Lung (tissue), 12 donors: ENCODE results near the gene ILK. TPM values are rescaled to one million over a fixed set of nuclear protein-coding genes. Genes with fewer than 3 reads are reported as not detected.

Experiments
- ATAC-seq: fragments of 200-7000 bp; cut with Tn5 transposase; one replicate; pipeline ENCODE4 v1.9.1; 2020; ENCODE audit warnings: moderate number of reproducible peaks; ENCODE audit not compliant: insufficient read depth, low FRiP score
- DNase-seq, 3 donors: peaks; one replicate each; pipeline ENCODE4 v3.0.0-alpha.2; 2013 to 2017
- H3K27ac ChIP-seq, 2 donors: one replicate each; pipeline ENCODE4 v1.5.1; 2013; ENCODE audit warnings: mild to moderate bottlenecking in 2 of 2, moderate library complexity in 2 of 2, control low read depth in 1 of 2, inconsistent platforms in 1 of 2, low read depth in 1 of 2, low read length in 1 of 2
- H3K27me3 ChIP-seq, 3 donors: one replicate each; pipeline ENCODE4 v1.5.1; 2013; ENCODE audit warnings: low read length in 2 of 3; ENCODE audit not compliant: control insufficient read depth in 3 of 3, insufficient read depth in 3 of 3
- H3K36me3 ChIP-seq, 4 donors: one replicate each; pipeline ENCODE4 v1.5.1; 2013; ENCODE audit warnings: low read length in 4 of 4, mild to moderate bottlenecking in 1 of 4, moderate library complexity in 1 of 4; ENCODE audit not compliant: control insufficient read depth in 4 of 4, insufficient read depth in 4 of 4
- H3K4me1 ChIP-seq, 5 donors: one replicate each; pipeline ENCODE4 v1.5.1; 2013; ENCODE audit warnings: low read length in 5 of 5, mild to moderate bottlenecking in 2 of 5, moderate library complexity in 1 of 5; ENCODE audit not compliant: control insufficient read depth in 5 of 5, insufficient read depth in 5 of 5
- H3K4me3 ChIP-seq: one replicate; pipeline ENCODE4 v1.5.1; 2013; ENCODE audit warnings: mild to moderate bottlenecking, control low read depth, moderate library complexity
- H3K9ac ChIP-seq, 2 donors: one replicate each; pipeline ENCODE4 v1.5.1; 2013; ENCODE audit warnings: low read length in 2 of 2, control low read depth in 1 of 2; ENCODE audit not compliant: insufficient read depth in 1 of 2
- H3K9me3 ChIP-seq, 4 donors: one replicate each; pipeline ENCODE4 v1.5.1; 2013; ENCODE audit warnings: low read length in 3 of 4, mild to moderate bottlenecking in 1 of 4, moderate library complexity in 1 of 4; ENCODE audit not compliant: control insufficient read depth in 4 of 4, insufficient read depth in 3 of 4
- WGBS, 2 donors: extraction: QIAGEN DNeasy Blood & Tissue Kit; methylation state at CpG; one replicate each; pipeline ENCODE4 v1.1.7; 2013; 5-methylcytosine and 5-hydroxymethylcytosine counted together
- polyA plus RNA-seq, 2 donors: library from polyadenylated mRNA; stranded (reverse); fragments of 200-250 nt; gene quantifications; one replicate each; pipeline ENCODE4 v1.2.1, GENCODE V29; 2013
- total RNA-seq, 2 donors: library from RNA; depleted of rRNA in 1 of 2; stranded (reverse); fragments of >200 nt in 1 of 2; gene quantifications; one replicate each; pipeline ENCODE4 v1.2.1, GENCODE V29; 2014 to 2021
- TF ChIP-seq, protein P1 (sequence below): IDR thresholded peaks from 2 replicates; pipeline ENCODE4 v1.5.1; 2012; ENCODE audit warnings: mild to moderate bottlenecking; ENCODE audit errors: control extremely low read depth, extremely low read depth
- donor health status: control.
- donor health status: control.
- donor health status: Bipolar disorder and iron deficiency.
- donor health status: healthy.
- donor health status: DM: yes; HTN: yes; CAD: no.

ILK gene
- total and polyA plus RNA-seq, 4 donors, result 91.1 to 147 (median 136) TPM

DNA sequence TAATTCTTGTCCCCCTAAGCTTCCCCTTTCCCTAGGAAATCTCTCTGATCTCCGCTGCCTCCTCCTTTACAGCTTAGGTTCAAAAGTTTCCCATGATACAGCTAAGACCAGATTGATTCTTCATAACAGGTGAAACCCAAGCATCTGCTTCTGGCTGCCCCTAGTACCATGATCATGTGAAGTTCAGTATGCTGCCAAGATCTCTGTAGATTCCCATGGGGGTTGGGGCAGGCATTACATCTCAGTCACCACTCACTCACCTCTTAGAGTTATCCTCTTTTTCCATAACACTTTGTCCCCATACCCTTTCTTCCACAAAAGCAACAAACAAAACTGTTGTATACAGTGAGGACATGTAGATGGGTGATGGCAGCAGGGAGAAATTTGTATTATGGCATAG is 44.2 kb upstream of the ILK start:
- Histone ChIP-seq H3K27ac (no peak overlapping the region), H3K4me3 (no peak overlapping the region), H3K4me1 (no peaks in the 10 kb centered on the region), H3K9me3 (no peaks in the 10 kb centered on the region), H3K36me3 (peaks cover 0 to 10% (median 0%) of the 10 kb centered on the region in 4 donors), H3K9ac (no peak overlapping the region), H3K27me3 (no peaks in the 10 kb centered on the region)
- WGBS, 2 donors, result 87 to 100% methylated on average over 1 of the region's 1 CpG
- DNase-seq (no peak), ATAC-seq (no peak)
- TF ChIP-seq, protein P1, sequence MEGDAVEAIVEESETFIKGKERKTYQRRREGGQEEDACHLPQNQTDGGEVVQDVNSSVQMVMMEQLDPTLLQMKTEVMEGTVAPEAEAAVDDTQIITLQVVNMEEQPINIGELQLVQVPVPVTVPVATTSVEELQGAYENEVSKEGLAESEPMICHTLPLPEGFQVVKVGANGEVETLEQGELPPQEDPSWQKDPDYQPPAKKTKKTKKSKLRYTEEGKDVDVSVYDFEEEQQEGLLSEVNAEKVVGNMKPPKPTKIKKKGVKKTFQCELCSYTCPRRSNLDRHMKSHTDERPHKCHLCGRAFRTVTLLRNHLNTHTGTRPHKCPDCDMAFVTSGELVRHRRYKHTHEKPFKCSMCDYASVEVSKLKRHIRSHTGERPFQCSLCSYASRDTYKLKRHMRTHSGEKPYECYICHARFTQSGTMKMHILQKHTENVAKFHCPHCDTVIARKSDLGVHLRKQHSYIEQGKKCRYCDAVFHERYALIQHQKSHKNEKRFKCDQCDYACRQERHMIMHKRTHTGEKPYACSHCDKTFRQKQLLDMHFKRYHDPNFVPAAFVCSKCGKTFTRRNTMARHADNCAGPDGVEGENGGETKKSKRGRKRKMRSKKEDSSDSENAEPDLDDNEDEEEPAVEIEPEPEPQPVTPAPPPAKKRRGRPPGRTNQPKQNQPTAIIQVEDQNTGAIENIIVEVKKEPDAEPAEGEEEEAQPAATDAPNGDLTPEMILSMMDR, result no peak

DNA sequence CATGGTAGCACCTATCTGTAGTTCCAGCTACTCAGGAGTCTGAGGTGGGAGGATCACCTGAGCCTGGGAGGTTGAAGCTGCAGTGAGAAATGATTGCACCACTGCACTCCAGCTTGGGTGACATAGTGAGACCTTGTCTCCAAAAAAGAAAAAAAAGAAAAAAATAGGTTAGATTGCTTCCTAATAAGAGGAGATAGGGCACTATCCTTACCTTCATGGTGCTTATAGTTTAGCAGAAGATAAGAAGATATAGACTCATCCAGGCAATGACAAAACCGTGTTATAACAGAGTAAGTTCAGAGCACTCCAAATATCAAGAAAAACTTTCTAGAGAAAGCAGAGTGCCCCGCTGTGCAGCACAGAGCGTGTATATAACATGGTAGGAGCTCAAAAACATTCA is 42.3 kb upstream of the ILK start:
- Histone ChIP-seq H3K27ac (no peak overlapping the region), H3K36me3 (peaks cover 0 to 12% (median 0%) of the 10 kb centered on the region in 4 donors), H3K27me3 (no peaks in the 10 kb centered on the region), H3K9ac (no peak overlapping the region), H3K4me1 (no peaks in the 10 kb centered on the region), H3K4me3 (no peak overlapping the region), H3K9me3 (no peaks in the 10 kb centered on the region)
- DNase-seq (no peak), ATAC-seq (no peak)
- TF ChIP-seq, protein P1, result no peak
- 92 to 95% methylated on average over 3 of the region's 3 CpGs for WGBS, 2 donors

DNA sequence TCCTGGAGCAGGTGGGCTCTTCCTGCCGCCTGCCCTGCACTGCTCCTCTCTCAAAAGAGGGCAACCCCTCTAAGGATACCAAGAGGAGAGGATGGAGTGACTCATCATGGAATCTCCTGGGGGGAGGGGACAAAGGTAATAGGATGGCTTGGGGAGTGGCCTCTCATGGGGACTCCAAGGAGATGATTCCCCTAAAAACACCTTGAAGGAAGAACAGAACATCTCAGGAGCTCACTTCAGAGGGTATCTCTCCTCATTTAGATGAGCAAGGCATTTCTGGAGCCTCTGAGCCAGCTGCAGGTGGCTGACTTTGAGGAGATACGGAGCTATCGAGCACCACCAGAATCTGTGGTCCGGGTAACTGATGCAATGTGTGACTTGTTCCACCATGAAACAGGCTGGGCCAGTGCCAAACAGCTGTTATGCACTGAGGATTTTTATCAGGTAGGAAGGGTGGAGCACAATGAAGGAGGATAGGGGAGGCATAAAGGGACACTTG is 40.4 kb upstream of the ILK start:
- no peak for ATAC-seq
- H3K9me3 ChIP-seq, result no peaks in the 10 kb centered on the region
- H3K36me3 ChIP-seq, result peaks cover 0 to 9% (median 0%) of the 10 kb centered on the region in 4 donors
- DNase-seq, result no peak
- TF ChIP-seq, protein P1, result no peak
- no peak overlapping the region for H3K27ac ChIP-seq
- H3K4me1 ChIP-seq, result peaks cover 0 to 2% (median 0%) of the 10 kb centered on the region in 5 donors
- H3K4me3 ChIP-seq, result no peak overlapping the region
- 94 to 95% methylated on average over 4 of the region's 4 CpGs for WGBS, 2 donors
- H3K9ac ChIP-seq, result no peak overlapping the region
- H3K27me3 ChIP-seq, result no peaks in the 10 kb centered on the region

GRCh38 chr11:6563667-6564066 is 39.9 kb upstream of the ILK start:
- ATAC-seq, result no peak
- no peak for DNase-seq
- TF ChIP-seq, protein P1, result no peak
- Histone ChIP-seq H3K36me3 (peaks cover 0 to 9% (median 0%) of the 10 kb centered on the region in 4 donors), H3K4me1 (peaks cover 3 to 7% (median 5%) of the 10 kb centered on the region in 5 donors), H3K9ac (no peak overlapping the region), H3K9me3 (no peaks in the 10 kb centered on the region), H3K27ac (no peak overlapping the region), H3K27me3 (no peaks in the 10 kb centered on the region), H3K4me3 (no peak overlapping the region)
- 92 to 93% methylated on average over 10 of the region's 10 CpGs for WGBS, 2 donors
